GM23338 (cell line): ENCODE measurements around the gene PDIA5. TPM values are rescaled to one million over a fixed set of nuclear protein-coding genes. Genes with fewer than 3 reads are reported as not detected.
A peak's percentile ranks its signal among the peaks of the same experiment; 100 is the strongest.

Experiments used
- ATAC-seq: fragments of 200-7000 bp; cut with Tn5 transposase; 3 replicates; pipeline ENCODE4 v1.9.1; 2020
- DNase-seq: peaks from one replicate; pipeline ENCODE4 v3.0.0-alpha.2; 2015; ENCODE audit warnings: low spot score
- H2AFZ ChIP-seq: fragments of 200-600 bp; sonication (generic); 2 replicates; pipeline ENCODE4 v1.8.0; 2016; ENCODE audit warnings: antibody characterized with exemption, mild to moderate bottlenecking, moderate library complexity
- H3F3A ChIP-seq: fragments of 200-600 bp; sonication (generic); replicated peaks from 2 replicates; pipeline ENCODE4 v1.8.0; 2017; ENCODE audit warnings: antibody characterized with exemption, mixed run types, low read depth
- H3K27ac ChIP-seq: fragments of 200-600 bp; sonication (generic); 2 replicates; pipeline ENCODE4 v1.6.1; 2016; ENCODE audit warnings: low read depth
- H3K27me3 ChIP-seq: fragments of 200-600 bp; sonication (generic); 2 replicates; pipeline ENCODE4 v1.8.0; 2016; ENCODE audit warnings: mild to moderate bottlenecking, mixed run types, moderate library complexity; ENCODE audit not compliant: insufficient read depth
- H3K36me3 ChIP-seq: fragments of 200-600 bp; sonication (generic); 2 replicates; pipeline ENCODE4 v1.8.0; 2016; ENCODE audit warnings: mild to moderate bottlenecking; ENCODE audit not compliant: insufficient read depth
- H3K4me1 ChIP-seq: fragments of 200-600 bp; sonication (generic); 2 replicates; pipeline ENCODE4 v1.8.0; 2016; ENCODE audit warnings: mild to moderate bottlenecking, moderate library complexity; ENCODE audit not compliant: insufficient read depth
- H3K4me2 ChIP-seq: fragments of 200-600 bp; sonication (generic); 2 replicates; pipeline ENCODE4 v1.7.1; 2017; ENCODE audit warnings: mixed run types
- H3K4me3 ChIP-seq: fragments of 200-600 bp; sonication (generic); 2 replicates; pipeline ENCODE4 v1.6.1; 2016; ENCODE audit warnings: mixed run types
- H3K79me2 ChIP-seq: fragments of 200-600 bp; sonication (generic); replicated peaks from 2 replicates; pipeline ENCODE4 v1.8.0; 2017; ENCODE audit warnings: mild to moderate bottlenecking; ENCODE audit not compliant: insufficient read depth
- H3K9me2 ChIP-seq: fragments of 200-600 bp; sonication (generic); 2 replicates; pipeline ENCODE4 v1.8.0; 2017; ENCODE audit not compliant: insufficient read depth
- H4K20me1 ChIP-seq: fragments of 200-600 bp; sonication (generic); replicated peaks from 2 replicates; pipeline ENCODE4 v1.8.0; 2017; ENCODE audit warnings: mild to moderate bottlenecking; ENCODE audit not compliant: insufficient read depth
- H3K27ac Mint-ChIP-seq: 2 replicates; pipeline ENCODE4 v1.8.0; 2020; ENCODE audit warnings: inconsistent platforms, mild to moderate bottlenecking, moderate library complexity, mixed read lengths
- H3K27me3 Mint-ChIP-seq: 3 replicates; pipeline ENCODE4 v1.8.0; 2022; ENCODE audit warnings: low read depth, mild to moderate bottlenecking, moderate library complexity, mixed read lengths, inconsistent platforms; ENCODE audit not compliant: insufficient read depth, poor library complexity
- H3K36me3 Mint-ChIP-seq: 3 replicates; pipeline ENCODE4 v1.8.0; 2021; ENCODE audit warnings: low read depth, mild to moderate bottlenecking, inconsistent platforms, moderate library complexity, mixed read lengths
- H3K4me1 Mint-ChIP-seq: 3 replicates; pipeline ENCODE4 v1.8.0; 2020; ENCODE audit warnings: mild to moderate bottlenecking, inconsistent platforms, mixed read lengths
- H3K4me3 Mint-ChIP-seq: 3 replicates; pipeline ENCODE4 v1.8.0; 2021; ENCODE audit warnings: moderate library complexity, mild to moderate bottlenecking, inconsistent platforms, mixed read lengths
- H3K9me3 Mint-ChIP-seq: 3 replicates; pipeline ENCODE4 v1.8.0; 2020; ENCODE audit warnings: moderate library complexity, mild to moderate bottlenecking, inconsistent platforms, mixed read lengths
- CREB1 ChIP-seq: fragments of 250-450 bp; sonication (Bioruptor Pico); IDR thresholded peaks from 2 replicates; pipeline ENCODE4 v1.5.0; 2020; ENCODE audit warnings: low read depth, mild to moderate bottlenecking, moderate library complexity
- EZH2 ChIP-seq: fragments of 200-600 bp; sonication (generic); IDR thresholded peaks from one replicate; pipeline ENCODE4 v1.8.0; 2017; ENCODE audit warnings: antibody characterized with exemption, mild to moderate bottlenecking, low read depth; ENCODE audit not compliant: unreplicated experiment
- EZH2phosphoT487 ChIP-seq: fragments of 200-600 bp; sonication (generic); IDR thresholded peaks from one replicate; pipeline ENCODE4 v1.8.1; 2018; ENCODE audit warnings: antibody characterized with exemption; ENCODE audit not compliant: unreplicated experiment
- JUNB ChIP-seq: IDR thresholded peaks from one replicate; pipeline ENCODE4 v1.6.1; 2016; ENCODE audit warnings: antibody characterized with exemption; ENCODE audit not compliant: unreplicated experiment
- NANOG ChIP-seq: IDR thresholded peaks from 2 replicates; pipeline ENCODE4 v1.6.1; 2016; ENCODE audit warnings: antibody characterized with exemption, borderline replicate concordance
- POLR2AphosphoS5 ChIP-seq: IDR thresholded peaks from 2 replicates; pipeline ENCODE4 v1.6.1; 2016; ENCODE audit warnings: antibody characterized with exemption, low read depth
- STAT1 ChIP-seq: IDR thresholded peaks from one replicate; pipeline ENCODE4 v1.6.1; 2016; ENCODE audit warnings: antibody characterized with exemption; ENCODE audit not compliant: unreplicated experiment
- ZNF114 ChIP-seq: fragments of 250-450 bp; sonication (Bioruptor Pico); IDR thresholded peaks from 2 replicates; pipeline ENCODE4 v1.5.0; 2020; ENCODE audit warnings: mild to moderate bottlenecking, moderate library complexity
- ZNF331 ChIP-seq: fragments of 250-450 bp; sonication (Bioruptor Pico); IDR thresholded peaks from 2 replicates; pipeline ENCODE4 v1.5.0; 2020; ENCODE audit warnings: low read depth, mild to moderate bottlenecking, moderate library complexity
- polyA plus RNA-seq: library from polyadenylated mRNA; unstranded; fragments of >200 nt; fragmentation: Nextera tagmentation; extraction: Ambion mirVana; gene quantifications from 2 replicates; pipeline ENCODE4 v1.2.1, GENCODE V29; 2016
- total RNA-seq: library from RNA; depleted of rRNA; stranded (reverse); fragments of >200 nt; shearing (Covaris generic); gene quantifications from 2 replicates; pipeline ENCODE4 v1.2.3, GENCODE V29; 2014
- TF ChIP-seq, protein P1 (sequence below), 2 experiments: fragments of 200-600 bp in 1 of 2; sonication (generic) in 1 of 2; conservative IDR thresholded peaks; 2 replicates each; pipeline versions ENCODE4 v1.5.1 to v1.6.1; 2016 to 2017; ENCODE audit warnings: antibody characterized with exemption in 2 of 2, low read depth in 2 of 2, mild to moderate bottlenecking in 2 of 2, moderate library complexity in 1 of 2
- TF ChIP-seq, protein P2 (sequence below): IDR thresholded peaks from one replicate; pipeline ENCODE4 v1.6.1; 2018; ENCODE audit warnings: antibody characterized with exemption; ENCODE audit not compliant: unreplicated experiment
- TF ChIP-seq, protein P3 (sequence below): fragments of 250-450 bp; sonication (Bioruptor Pico); IDR thresholded peaks from 2 replicates; pipeline ENCODE4 v1.5.0; 2020; ENCODE audit warnings: mild to moderate bottlenecking, moderate library complexity
- TF ChIP-seq, protein P4 (sequence below): IDR thresholded peaks from 2 replicates; pipeline ENCODE4 v1.6.1; 2016; ENCODE audit warnings: antibody characterized with exemption

The PDIA5 gene
- total and polyA plus RNA-seq, 2 experiments from 2014 or later = 22.9 to 28.1 TPM

DNA sequence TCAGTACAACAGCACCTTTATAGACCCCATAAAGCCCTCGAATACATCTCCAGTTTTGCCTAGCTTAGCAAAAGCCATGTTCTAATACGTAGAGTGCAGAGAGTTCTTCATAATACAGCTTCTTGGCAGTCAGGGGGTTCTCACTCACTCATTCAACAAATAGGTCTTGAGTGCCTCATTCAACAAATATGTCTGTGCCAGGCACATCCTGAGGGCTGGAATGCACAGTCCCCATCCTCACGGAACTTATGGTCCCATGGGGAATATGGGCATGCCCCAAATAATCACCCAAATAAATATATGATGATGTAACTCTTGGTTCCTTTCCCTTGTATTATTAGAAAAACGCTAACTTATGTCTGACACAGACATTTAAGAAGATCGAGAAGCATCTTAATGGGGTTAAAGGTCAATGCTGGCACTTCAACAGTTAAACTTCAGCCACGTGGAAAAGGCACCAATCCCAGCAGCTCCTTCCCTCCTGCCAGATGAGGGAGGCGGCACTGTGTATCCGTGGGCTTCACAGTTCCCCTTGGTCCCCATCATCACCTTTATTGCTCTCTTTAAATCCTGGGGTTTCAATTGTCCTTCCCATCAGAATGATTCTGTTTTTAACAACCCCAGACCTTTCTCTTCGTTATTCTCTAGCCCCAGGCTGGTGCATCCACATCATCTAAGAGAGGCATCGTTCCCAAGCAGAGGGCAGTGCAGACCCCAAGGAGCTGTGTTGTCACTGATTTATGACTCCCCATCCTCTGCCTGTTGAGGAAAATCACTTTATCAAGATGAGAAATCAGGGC, 20.4 kb upstream of the PDIA5 start:
- H3K36me3 Mint-ChIP-seq = no peaks in the 10 kb centered on the region
- H3K9me3 Mint-ChIP-seq = no peaks in the 10 kb centered on the region
- Histone ChIP-seq H3K79me2 (no peaks in the 10 kb centered on the region), H2AFZ (peak overlapping the region; percentile 69; the same call in 1 of the 2 replicates), H3K4me2 (no peak overlapping the region), H4K20me1 (no peaks in the 10 kb centered on the region; the same call in 1 of the 2 replicates), H3K36me3 (no peaks in the 10 kb centered on the region), H3K27me3 (no peaks in the 10 kb centered on the region), H3F3A (no peaks in the 10 kb centered on the region; the same call in 1 of the 2 replicates), H3K4me3 (no peak overlapping the region), H3K4me1 (peaks cover 6% of the 10 kb centered on the region), H3K9me2 (0 out of 2 replicates have a peak, but pooled peaks cover 5% of the 10 kb centered on the region), H3K27ac (no peak overlapping the region)
- ATAC-seq (peak; percentile 37; the same call in 2 of the 3 replicates), DNase-seq (no peak)
- no peak overlapping the region for H3K4me3 Mint-ChIP-seq
- no peak overlapping the region for H3K27ac Mint-ChIP-seq
- TF ChIP-seq, protein P1, sequence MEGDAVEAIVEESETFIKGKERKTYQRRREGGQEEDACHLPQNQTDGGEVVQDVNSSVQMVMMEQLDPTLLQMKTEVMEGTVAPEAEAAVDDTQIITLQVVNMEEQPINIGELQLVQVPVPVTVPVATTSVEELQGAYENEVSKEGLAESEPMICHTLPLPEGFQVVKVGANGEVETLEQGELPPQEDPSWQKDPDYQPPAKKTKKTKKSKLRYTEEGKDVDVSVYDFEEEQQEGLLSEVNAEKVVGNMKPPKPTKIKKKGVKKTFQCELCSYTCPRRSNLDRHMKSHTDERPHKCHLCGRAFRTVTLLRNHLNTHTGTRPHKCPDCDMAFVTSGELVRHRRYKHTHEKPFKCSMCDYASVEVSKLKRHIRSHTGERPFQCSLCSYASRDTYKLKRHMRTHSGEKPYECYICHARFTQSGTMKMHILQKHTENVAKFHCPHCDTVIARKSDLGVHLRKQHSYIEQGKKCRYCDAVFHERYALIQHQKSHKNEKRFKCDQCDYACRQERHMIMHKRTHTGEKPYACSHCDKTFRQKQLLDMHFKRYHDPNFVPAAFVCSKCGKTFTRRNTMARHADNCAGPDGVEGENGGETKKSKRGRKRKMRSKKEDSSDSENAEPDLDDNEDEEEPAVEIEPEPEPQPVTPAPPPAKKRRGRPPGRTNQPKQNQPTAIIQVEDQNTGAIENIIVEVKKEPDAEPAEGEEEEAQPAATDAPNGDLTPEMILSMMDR (conservative IDR thresholded peaks at IDR 0.05; ENCODE audit: low read depth in 2 of 2) = no peak
- TF ChIP-seq CREB1 (CRISPR knock-in tag) = no peak
- TF ChIP-seq, protein P2, sequence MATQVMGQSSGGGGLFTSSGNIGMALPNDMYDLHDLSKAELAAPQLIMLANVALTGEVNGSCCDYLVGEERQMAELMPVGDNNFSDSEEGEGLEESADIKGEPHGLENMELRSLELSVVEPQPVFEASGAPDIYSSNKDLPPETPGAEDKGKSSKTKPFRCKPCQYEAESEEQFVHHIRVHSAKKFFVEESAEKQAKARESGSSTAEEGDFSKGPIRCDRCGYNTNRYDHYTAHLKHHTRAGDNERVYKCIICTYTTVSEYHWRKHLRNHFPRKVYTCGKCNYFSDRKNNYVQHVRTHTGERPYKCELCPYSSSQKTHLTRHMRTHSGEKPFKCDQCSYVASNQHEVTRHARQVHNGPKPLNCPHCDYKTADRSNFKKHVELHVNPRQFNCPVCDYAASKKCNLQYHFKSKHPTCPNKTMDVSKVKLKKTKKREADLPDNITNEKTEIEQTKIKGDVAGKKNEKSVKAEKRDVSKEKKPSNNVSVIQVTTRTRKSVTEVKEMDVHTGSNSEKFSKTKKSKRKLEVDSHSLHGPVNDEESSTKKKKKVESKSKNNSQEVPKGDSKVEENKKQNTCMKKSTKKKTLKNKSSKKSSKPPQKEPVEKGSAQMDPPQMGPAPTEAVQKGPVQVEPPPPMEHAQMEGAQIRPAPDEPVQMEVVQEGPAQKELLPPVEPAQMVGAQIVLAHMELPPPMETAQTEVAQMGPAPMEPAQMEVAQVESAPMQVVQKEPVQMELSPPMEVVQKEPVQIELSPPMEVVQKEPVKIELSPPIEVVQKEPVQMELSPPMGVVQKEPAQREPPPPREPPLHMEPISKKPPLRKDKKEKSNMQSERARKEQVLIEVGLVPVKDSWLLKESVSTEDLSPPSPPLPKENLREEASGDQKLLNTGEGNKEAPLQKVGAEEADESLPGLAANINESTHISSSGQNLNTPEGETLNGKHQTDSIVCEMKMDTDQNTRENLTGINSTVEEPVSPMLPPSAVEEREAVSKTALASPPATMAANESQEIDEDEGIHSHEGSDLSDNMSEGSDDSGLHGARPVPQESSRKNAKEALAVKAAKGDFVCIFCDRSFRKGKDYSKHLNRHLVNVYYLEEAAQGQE = no peak
- no peak for TF ChIP-seq JUNB
- TF ChIP-seq EZH2phosphoT487 = no peak
- TF ChIP-seq POLR2AphosphoS5 = no peak
- no peak for TF ChIP-seq EZH2
- no peak for TF ChIP-seq ZNF114 (CRISPR knock-in tag)
- TF ChIP-seq ZNF331 (CRISPR knock-in tag) = no peak
- TF ChIP-seq, protein P3, sequence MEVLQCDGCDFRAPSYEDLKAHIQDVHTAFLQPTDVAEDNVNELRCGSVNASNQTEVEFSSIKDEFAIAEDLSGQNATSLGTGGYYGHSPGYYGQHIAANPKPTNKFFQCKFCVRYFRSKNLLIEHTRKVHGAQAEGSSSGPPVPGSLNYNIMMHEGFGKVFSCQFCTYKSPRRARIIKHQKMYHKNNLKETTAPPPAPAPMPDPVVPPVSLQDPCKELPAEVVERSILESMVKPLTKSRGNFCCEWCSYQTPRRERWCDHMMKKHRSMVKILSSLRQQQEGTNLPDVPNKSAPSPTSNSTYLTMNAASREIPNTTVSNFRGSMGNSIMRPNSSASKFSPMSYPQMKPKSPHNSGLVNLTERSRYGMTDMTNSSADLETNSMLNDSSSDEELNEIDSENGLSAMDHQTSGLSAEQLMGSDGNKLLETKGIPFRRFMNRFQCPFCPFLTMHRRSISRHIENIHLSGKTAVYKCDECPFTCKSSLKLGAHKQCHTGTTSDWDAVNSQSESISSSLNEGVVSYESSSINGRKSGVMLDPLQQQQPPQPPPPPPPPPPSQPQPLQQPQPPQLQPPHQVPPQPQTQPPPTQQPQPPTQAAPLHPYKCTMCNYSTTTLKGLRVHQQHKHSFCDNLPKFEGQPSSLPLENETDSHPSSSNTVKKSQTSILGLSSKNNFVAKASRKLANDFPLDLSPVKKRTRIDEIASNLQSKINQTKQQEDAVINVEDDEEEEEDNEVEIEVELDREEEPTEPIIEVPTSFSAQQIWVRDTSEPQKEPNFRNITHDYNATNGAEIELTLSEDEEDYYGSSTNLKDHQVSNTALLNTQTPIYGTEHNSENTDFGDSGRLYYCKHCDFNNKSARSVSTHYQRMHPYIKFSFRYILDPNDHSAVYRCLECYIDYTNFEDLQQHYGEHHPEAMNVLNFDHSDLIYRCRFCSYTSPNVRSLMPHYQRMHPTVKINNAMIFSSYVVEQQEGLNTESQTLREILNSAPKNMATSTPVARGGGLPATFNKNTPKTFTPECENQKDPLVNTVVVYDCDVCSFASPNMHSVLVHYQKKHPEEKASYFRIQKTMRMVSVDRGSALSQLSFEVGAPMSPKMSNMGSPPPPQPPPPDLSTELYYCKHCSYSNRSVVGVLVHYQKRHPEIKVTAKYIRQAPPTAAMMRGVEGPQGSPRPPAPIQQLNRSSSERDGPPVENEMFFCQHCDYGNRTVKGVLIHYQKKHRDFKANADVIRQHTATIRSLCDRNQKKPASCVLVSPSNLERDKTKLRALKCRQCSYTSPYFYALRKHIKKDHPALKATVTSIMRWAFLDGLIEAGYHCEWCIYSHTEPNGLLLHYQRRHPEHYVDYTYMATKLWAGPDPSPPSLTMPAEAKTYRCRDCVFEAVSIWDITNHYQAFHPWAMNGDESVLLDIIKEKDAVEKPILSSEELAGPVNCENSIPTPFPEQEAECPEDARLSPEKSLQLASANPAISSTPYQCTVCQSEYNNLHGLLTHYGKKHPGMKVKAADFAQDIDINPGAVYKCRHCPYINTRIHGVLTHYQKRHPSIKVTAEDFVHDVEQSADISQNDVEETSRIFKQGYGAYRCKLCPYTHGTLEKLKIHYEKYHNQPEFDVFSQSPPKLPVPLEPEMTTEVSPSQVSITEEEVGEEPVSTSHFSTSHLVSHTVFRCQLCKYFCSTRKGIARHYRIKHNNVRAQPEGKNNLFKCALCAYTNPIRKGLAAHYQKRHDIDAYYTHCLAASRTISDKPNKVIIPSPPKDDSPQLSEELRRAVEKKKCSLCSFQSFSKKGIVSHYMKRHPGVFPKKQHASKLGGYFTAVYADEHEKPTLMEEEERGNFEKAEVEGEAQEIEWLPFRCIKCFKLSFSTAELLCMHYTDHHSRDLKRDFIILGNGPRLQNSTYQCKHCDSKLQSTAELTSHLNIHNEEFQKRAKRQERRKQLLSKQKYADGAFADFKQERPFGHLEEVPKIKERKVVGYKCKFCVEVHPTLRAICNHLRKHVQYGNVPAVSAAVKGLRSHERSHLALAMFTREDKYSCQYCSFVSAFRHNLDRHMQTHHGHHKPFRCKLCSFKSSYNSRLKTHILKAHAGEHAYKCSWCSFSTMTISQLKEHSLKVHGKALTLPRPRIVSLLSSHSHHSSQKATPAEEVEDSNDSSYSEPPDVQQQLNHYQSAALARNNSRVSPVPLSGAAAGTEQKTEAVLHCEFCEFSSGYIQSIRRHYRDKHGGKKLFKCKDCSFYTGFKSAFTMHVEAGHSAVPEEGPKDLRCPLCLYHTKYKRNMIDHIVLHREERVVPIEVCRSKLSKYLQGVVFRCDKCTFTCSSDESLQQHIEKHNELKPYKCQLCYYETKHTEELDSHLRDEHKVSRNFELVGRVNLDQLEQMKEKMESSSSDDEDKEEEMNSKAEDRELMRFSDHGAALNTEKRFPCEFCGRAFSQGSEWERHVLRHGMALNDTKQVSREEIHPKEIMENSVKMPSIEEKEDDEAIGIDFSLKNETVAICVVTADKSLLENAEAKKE (CRISPR knock-in tag) = no peak
- no peak for TF ChIP-seq STAT1
- TF ChIP-seq NANOG = no peak
- TF ChIP-seq, protein P4, sequence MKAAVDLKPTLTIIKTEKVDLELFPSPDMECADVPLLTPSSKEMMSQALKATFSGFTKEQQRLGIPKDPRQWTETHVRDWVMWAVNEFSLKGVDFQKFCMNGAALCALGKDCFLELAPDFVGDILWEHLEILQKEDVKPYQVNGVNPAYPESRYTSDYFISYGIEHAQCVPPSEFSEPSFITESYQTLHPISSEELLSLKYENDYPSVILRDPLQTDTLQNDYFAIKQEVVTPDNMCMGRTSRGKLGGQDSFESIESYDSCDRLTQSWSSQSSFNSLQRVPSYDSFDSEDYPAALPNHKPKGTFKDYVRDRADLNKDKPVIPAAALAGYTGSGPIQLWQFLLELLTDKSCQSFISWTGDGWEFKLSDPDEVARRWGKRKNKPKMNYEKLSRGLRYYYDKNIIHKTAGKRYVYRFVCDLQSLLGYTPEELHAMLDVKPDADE = no peak
- no peaks in the 10 kb centered on the region for H3K27me3 Mint-ChIP-seq
- peaks cover 18% of the 10 kb centered on the region for H3K4me1 Mint-ChIP-seq
